Calu3 (cell line): Measurements from ENCODE around the gene MORN5. TPM values are rescaled to one million over a fixed set of nuclear protein-coding genes. Genes with fewer than 3 reads are reported as not detected.

Experiments used
- BruUV-seq: library from RNA; stranded (reverse); fragments of 400-500 nt; replicated peaks from 2 replicates; lab custom pipeline; 2021; lab: Mats Ljungman, UMichigan
- CTCF ChIA-PET: fragments of 300-600 bp; sonication (Branson Sonifier 250); formaldehyde crosslinking; loops from one replicate; lab custom pipeline; 2022; ENCODE audit warnings: antibody characterized with exemption; lab: Charles Lee
- DNase-seq: peaks from one replicate; pipeline ENCODE4 v3.0.0; 2022
- H3K27ac Mint-ChIP-seq: one replicate; pipeline ENCODE4 v1.8.0; 2022; ENCODE audit warnings: mixed read lengths; ENCODE audit not compliant: unreplicated experiment
- H3K27me3 Mint-ChIP-seq: one replicate; pipeline ENCODE4 v1.8.0; 2022; ENCODE audit warnings: mixed read lengths; ENCODE audit not compliant: unreplicated experiment
- H3K36me3 Mint-ChIP-seq: one replicate; pipeline ENCODE4 v1.8.0; 2022; ENCODE audit warnings: mild to moderate bottlenecking, moderate library complexity, mixed read lengths; ENCODE audit not compliant: insufficient read depth, unreplicated experiment
- H3K4me1 Mint-ChIP-seq: one replicate; pipeline ENCODE4 v1.8.0; 2022; ENCODE audit warnings: mild to moderate bottlenecking, low read depth, mixed read lengths; ENCODE audit not compliant: unreplicated experiment
- H3K4me3 Mint-ChIP-seq: one replicate; pipeline ENCODE4 v1.8.0; 2022; ENCODE audit warnings: mild to moderate bottlenecking, low read depth, moderate library complexity, mixed read lengths; ENCODE audit not compliant: unreplicated experiment
- H3K9me3 Mint-ChIP-seq: one replicate; pipeline ENCODE4 v1.8.0; 2022; ENCODE audit warnings: low read depth, mixed read lengths; ENCODE audit not compliant: unreplicated experiment
- CTCF ChIP-seq: fragments of 200-600 bp; IDR thresholded peaks from one replicate; pipeline ENCODE4 v1.8.0; 2022; ENCODE audit warnings: antibody characterized with exemption; ENCODE audit not compliant: unreplicated experiment
- intact Hi-C: fragments of 100-400 bp; cut with micrococcal nuclease; formaldehyde crosslinking; loops from one replicate; pipeline ENCODE4 v1.10.0; 2022; ENCODE audit not compliant: unreplicated experiment
- total RNA-seq: library from RNA; stranded (reverse); gene quantifications from 2 replicates; pipeline ENCODE4 v1.2.3, GENCODE V29; 2022

The MORN5 gene
- total RNA-seq, 1 experiment from 2014 or later = not detected

DNA sequence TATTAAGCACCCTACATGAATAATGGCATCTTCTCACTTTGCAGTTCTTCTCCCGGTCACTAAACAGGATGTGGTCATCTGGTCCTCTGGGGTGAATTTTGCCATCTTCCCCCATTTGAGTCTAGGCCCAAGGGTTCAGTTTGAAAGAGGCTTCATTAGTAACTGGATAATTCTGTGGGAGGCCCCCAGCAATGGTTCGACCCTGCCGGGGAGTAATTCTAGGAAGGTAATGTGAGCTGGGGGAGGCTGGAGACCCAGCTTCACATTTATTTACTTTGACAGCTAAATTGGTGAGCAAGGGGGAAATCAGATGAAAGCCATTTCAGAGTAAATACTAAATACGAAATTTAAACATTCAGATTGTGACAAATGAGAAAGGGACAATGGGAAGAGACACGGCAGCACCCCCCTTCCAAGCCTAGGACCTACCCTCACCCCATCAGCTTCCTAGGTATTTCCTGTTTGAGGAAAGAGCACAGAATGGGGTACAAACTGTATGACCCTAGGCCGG lies 73.1 kb downstream of the MORN5 start:
- H3K4me3 Mint-ChIP-seq = no peak overlapping the region
- no peaks in the 10 kb centered on the region for H3K9me3 Mint-ChIP-seq
- no peaks in the 10 kb centered on the region for H3K36me3 Mint-ChIP-seq
- TF ChIP-seq CTCF = no peak
- H3K27ac Mint-ChIP-seq = no peak overlapping the region
- DNase-seq = no peak
- peaks cover 16% of the 10 kb centered on the region for H3K27me3 Mint-ChIP-seq
- H3K4me1 Mint-ChIP-seq = no peaks in the 10 kb centered on the region
- no TSS peak for BruUV-seq
- CTCF ChIA-PET = no interaction called here
- intact Hi-C loops = no loop called here

GRCh38 chr9:122234022-122234748 lies 74.5 kb downstream of the MORN5 start:
- Mint-ChIP-seq H3K27me3 (peaks cover 16% of the 10 kb centered on the region), H3K9me3 (no peaks in the 10 kb centered on the region), H3K4me3 (no peak overlapping the region), H3K36me3 (no peaks in the 10 kb centered on the region), H3K4me1 (no peaks in the 10 kb centered on the region), H3K27ac (no peak overlapping the region)
- no TSS peak for BruUV-seq
- CTCF ChIA-PET = no interaction called here
- intact Hi-C loops = no loop called here
- DNase-seq = no peak
- TF ChIP-seq CTCF = no peak

DNA sequence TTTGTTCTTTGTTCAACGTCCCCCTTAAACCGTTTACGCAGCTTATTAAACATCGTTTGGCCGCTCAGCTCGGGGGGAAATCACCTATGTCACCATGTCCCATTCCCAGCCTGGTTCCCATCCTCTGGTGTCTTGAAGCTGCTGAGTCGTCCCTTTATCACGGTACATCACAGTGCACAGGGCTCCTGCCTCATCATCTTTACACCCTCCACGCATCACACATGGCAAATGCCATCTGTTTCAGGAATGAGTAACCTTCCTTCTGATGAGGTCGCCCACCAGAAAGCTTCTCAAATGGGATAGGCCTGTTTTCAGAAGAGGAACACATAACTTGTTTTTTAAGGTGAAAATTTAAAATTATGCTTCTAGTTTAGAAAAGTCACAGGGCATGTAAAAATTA lies 77.0 kb downstream of the MORN5 start:
- no peak overlapping the region for H3K27ac Mint-ChIP-seq
- H3K9me3 Mint-ChIP-seq = no peaks in the 10 kb centered on the region
- peaks cover 4% of the 10 kb centered on the region for H3K36me3 Mint-ChIP-seq
- DNase-seq = no peak
- no peaks in the 10 kb centered on the region for H3K4me1 Mint-ChIP-seq
- H3K27me3 Mint-ChIP-seq = peaks cover 16% of the 10 kb centered on the region
- TF ChIP-seq CTCF = no peak
- H3K4me3 Mint-ChIP-seq = no peak overlapping the region
- intact Hi-C loops = no loop called here
- CTCF ChIA-PET = no interaction called here
- BruUV-seq = no TSS peak

DNA sequence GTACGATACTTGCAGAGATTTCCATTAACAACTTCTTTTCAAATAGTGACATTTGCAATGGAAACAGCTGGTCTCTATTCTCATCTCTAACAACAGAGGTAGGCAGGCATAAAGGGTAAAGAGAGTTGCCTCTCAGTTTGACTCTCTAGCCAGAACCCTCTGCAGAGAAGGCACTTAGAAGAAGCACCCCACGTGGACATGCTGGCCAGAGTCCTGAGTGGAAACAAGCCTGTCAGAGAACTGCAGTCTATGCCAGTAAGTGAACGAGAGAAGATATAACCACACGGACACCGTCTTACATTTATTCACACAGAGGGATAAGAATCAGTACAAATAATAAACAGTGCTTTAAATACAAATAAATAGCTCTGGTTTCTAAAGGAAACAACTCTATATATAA lies 80.0 kb downstream of the MORN5 start:
- peaks cover 4% of the 10 kb centered on the region for H3K36me3 Mint-ChIP-seq
- CTCF ChIA-PET = no interaction called here
- no peak overlapping the region for H3K27ac Mint-ChIP-seq
- no peaks in the 10 kb centered on the region for H3K4me1 Mint-ChIP-seq
- H3K27me3 Mint-ChIP-seq = peaks cover 2% of the 10 kb centered on the region
- DNase-seq = no peak
- no peak overlapping the region for H3K4me3 Mint-ChIP-seq
- BruUV-seq = no TSS peak
- no peaks in the 10 kb centered on the region for H3K9me3 Mint-ChIP-seq
- intact Hi-C loops = no loop called here
- no peak for TF ChIP-seq CTCF
